Smooth muscle cell (in vitro differentiated cells): ENCODE data around the gene EMB. TPM values are rescaled to one million over a fixed set of nuclear protein-coding genes. Genes with fewer than 3 reads are reported as not detected.
"Not testable (repeated sequence)": the region's sequence is repeated elsewhere in the genome, so short reads cannot be mapped to it uniquely, and the experiment has no call there.

Experiments used
- DNase-seq: peaks from one replicate; lab custom pipeline; 2025; ENCODE audit not compliant: unreplicated experiment; lab: John Stamatoyannopoulos, UW
- H2AFZ ChIP-seq: fragments of 200-600 bp; sonication (generic); 2 replicates; pipeline ENCODE4 v1.6.0; 2016; ENCODE audit warnings: antibody characterized with exemption, low read depth, mild to moderate bottlenecking
- H3F3A ChIP-seq: fragments of 200-600 bp; sonication (generic); 2 replicates; pipeline ENCODE4 v1.6.0; 2017; ENCODE audit warnings: antibody characterized with exemption, low read depth
- H3K27ac ChIP-seq: fragments of 200-600 bp; sonication (generic); 2 replicates; pipeline ENCODE4 v1.5.1; 2016; ENCODE audit warnings: low read depth, mild to moderate bottlenecking
- H3K27me3 ChIP-seq: fragments of 200-600 bp; sonication (generic); 2 replicates; pipeline ENCODE4 v1.6.1; 2016; ENCODE audit warnings: low read depth, mild to moderate bottlenecking
- H3K36me3 ChIP-seq: fragments of 200-600 bp; sonication (generic); 2 replicates; pipeline ENCODE4 v1.5.1; 2016; ENCODE audit warnings: low read depth
- H3K4me1 ChIP-seq: fragments of 200-600 bp; sonication (generic); 2 replicates; pipeline ENCODE4 v1.5.1; 2016; ENCODE audit warnings: low read depth
- H3K4me2 ChIP-seq: fragments of 200-600 bp; sonication (generic); 2 replicates; pipeline ENCODE4 v1.6.0; 2016; ENCODE audit warnings: mild to moderate bottlenecking
- H3K4me3 ChIP-seq: fragments of 200-600 bp; sonication (generic); 2 replicates; pipeline ENCODE4 v1.5.1; 2016; ENCODE audit warnings: mild to moderate bottlenecking
- H3K79me2 ChIP-seq: fragments of 200-600 bp; sonication (generic); 2 replicates; pipeline ENCODE4 v1.6.0; 2016; ENCODE audit warnings: low read depth, mild to moderate bottlenecking
- H3K9ac ChIP-seq: fragments of 200-600 bp; sonication (generic); 2 replicates; pipeline ENCODE4 v1.6.0; 2016; ENCODE audit warnings: low read depth
- H3K9me3 ChIP-seq: fragments of 200-600 bp; sonication (generic); replicated peaks from 2 replicates; pipeline ENCODE4 v1.5.1; 2016; ENCODE audit warnings: low read depth
- H4K20me1 ChIP-seq: fragments of 200-600 bp; sonication (generic); 2 replicates; pipeline ENCODE4 v1.6.0; 2016; ENCODE audit warnings: low read depth
- CTCF ChIP-seq: fragments of 200-600 bp; sonication (generic); IDR thresholded peaks from 2 replicates; pipeline ENCODE4 v1.5.1; 2017; ENCODE audit warnings: borderline replicate concordance, mild to moderate bottlenecking, antibody characterized with exemption; ENCODE audit not compliant: insufficient read depth, poor library complexity, severe bottlenecking
- WGBS: methylation state at CpG from one replicate; pipeline ENCODE4 v1.1.7; 2016; ENCODE audit warnings: low lambda C conversion rate; 5-methylcytosine and 5-hydroxymethylcytosine counted together
- polyA plus RNA-seq: library from polyadenylated mRNA; unstranded; fragments of >200 nt; fragmentation: Nextera tagmentation; extraction: Ambion mirVana; gene quantifications from 2 replicates; pipeline ENCODE4 v1.2.1, GENCODE V29; 2016
- total RNA-seq: library from RNA; depleted of rRNA; stranded (reverse); fragments of >200 nt; gene quantifications from 2 replicates; pipeline ENCODE4 v1.2.3, GENCODE V29; 2014

Gene EMB
- total RNA-seq = 19.5 and 20.9 TPM in 2 replicates
- polyA plus RNA-seq = 6.6 and 7.9 TPM in 2 replicates

GRCh38 chr5:50440651-50441492, at the start of gene EMB:
Gene EMB, minus strand, starts transcription at chr5:50441288. Its CDS starts 137 bp downstream, at chr5:50441151.
- no peaks in the 10 kb centered on the region for H3K27me3 ChIP-seq
- no peaks in the 10 kb centered on the region for H3K9me3 ChIP-seq
- H3K4me3 ChIP-seq = peak within 1 kb of the TSS; percentile 75
- no peaks in the 10 kb centered on the region for H4K20me1 ChIP-seq
- H2AFZ ChIP-seq = peak within 1 kb of the TSS; percentile 78
- 1% methylated on average over 56 of the region's 80 CpGs for WGBS
- no peaks in the 10 kb centered on the region for H3K79me2 ChIP-seq
- no peak for TF ChIP-seq CTCF
- H3K9ac ChIP-seq = no peak within 1 kb of the TSS
- H3K27ac ChIP-seq = no peak within 1 kb of the TSS
- H3K4me1 ChIP-seq = no peaks in the 10 kb centered on the region
- peak within 1 kb of the TSS; percentile 95 for H3K4me2 ChIP-seq
- no peaks in the 10 kb centered on the region for H3F3A ChIP-seq
- no peak for DNase-seq
- H3K36me3 ChIP-seq = no peaks in the 10 kb centered on the region

- 90% methylated on average over 10 of the region's 10 CpGs for WGBS
- not testable (repeated sequence) for H3F3A ChIP-seq, H3K79me2 ChIP-seq, H3K4me1 ChIP-seq, H3K27ac ChIP-seq, H3K4me3 ChIP-seq, H3K27me3 ChIP-seq, H4K20me1 ChIP-seq, H3K9me3 ChIP-seq, H3K9ac ChIP-seq, H3K4me2 ChIP-seq, DNase-seq, H2AFZ ChIP-seq, H3K36me3 ChIP-seq
Observed at GRCh38 chr5:50489491-50489890, 48.4 kb upstream of the EMB start.

GRCh38 chr5:50478790-50479189, 37.7 kb upstream of the EMB start:
- H3K9ac ChIP-seq, H3K27ac ChIP-seq, H2AFZ ChIP-seq, DNase-seq, H3K9me3 ChIP-seq, H3F3A ChIP-seq, H4K20me1 ChIP-seq, H3K4me3 ChIP-seq, H3K4me2 ChIP-seq, H3K36me3 ChIP-seq, H3K27me3 ChIP-seq, H3K4me1 ChIP-seq, H3K79me2 ChIP-seq: not testable (repeated sequence)
- 84% methylated on average over 2 of the region's 2 CpGs for WGBS

GRCh38 chr5:50476549-50476948, 35.5 kb upstream of the EMB start:
- H3K4me2 ChIP-seq = no peak overlapping the region
- H3K9me3 ChIP-seq = no peaks in the 10 kb centered on the region
- H3K36me3 ChIP-seq = no peaks in the 10 kb centered on the region
- no peaks in the 10 kb centered on the region for H4K20me1 ChIP-seq
- H2AFZ ChIP-seq = no peak overlapping the region
- TF ChIP-seq CTCF = no peak
- no peaks in the 10 kb centered on the region for H3K27me3 ChIP-seq
- no peak overlapping the region for H3K9ac ChIP-seq
- no peak overlapping the region for H3K4me3 ChIP-seq
- no peaks in the 10 kb centered on the region for H3K79me2 ChIP-seq
- no peaks in the 10 kb centered on the region for H3F3A ChIP-seq
- H3K4me1 ChIP-seq = no peaks in the 10 kb centered on the region
- WGBS = 79% methylated on average over 1 of the region's 1 CpG
- no peak overlapping the region for H3K27ac ChIP-seq
- DNase-seq = no peak

GRCh38 chr5:50465015-50465414, 23.9 kb upstream of the EMB start:
- H3K27ac ChIP-seq, H3K9ac ChIP-seq, H3K27me3 ChIP-seq, H2AFZ ChIP-seq, H3K4me1 ChIP-seq, H3K4me2 ChIP-seq, H3K4me3 ChIP-seq, H4K20me1 ChIP-seq, H3K9me3 ChIP-seq, DNase-seq, H3K36me3 ChIP-seq, H3K79me2 ChIP-seq, H3F3A ChIP-seq: not testable (repeated sequence)
- 92% methylated on average over 20 of the region's 23 CpGs for WGBS
